K562 (cell line): ENCODE measurements around the gene MINDY3.

ENCODE experiments used
- CTCF ChIP-seq, 3 experiments: IDR thresholded peaks in 2 of 3; conservative IDR thresholded peaks in 1 of 3; 2 replicates each; pipeline ENCODE4 v1.5.1; 2011 to 2012; ENCODE audit warnings: low read length in 3 of 3, mild to moderate bottlenecking in 3 of 3, control low read depth in 2 of 3, improper control_type of control experiment in 1 of 3, inconsistent platforms in 1 of 3, low read depth in 1 of 3, mixed read lengths in 1 of 3, moderate library complexity in 1 of 3; ENCODE audit not compliant: insufficient read depth in 2 of 3
- EZH2 ChIP-seq: IDR thresholded peaks from 2 replicates; pipeline ENCODE4 v1.6.1; 2012; ENCODE audit warnings: low read depth, mild to moderate bottlenecking, inconsistent platforms, low read length, borderline replicate concordance
- FOS ChIP-seq: IDR thresholded peaks from 3 replicates; pipeline ENCODE4 v1.6.1; 2011; ENCODE audit not compliant: insufficient read length; ENCODE audit errors: extremely low read depth
- HDAC6 ChIP-seq: IDR thresholded peaks from 2 replicates; pipeline ENCODE4 v1.6.1; 2012; ENCODE audit warnings: low read depth, mild to moderate bottlenecking, control low read depth, inconsistent platforms, low read length, moderate library complexity
- NFRKB ChIP-seq: fragments of 450-650 bp; IDR thresholded peaks from 2 replicates; pipeline ENCODE4 v1.6.1; 2016; ENCODE audit warnings: low read depth
- RFX5 ChIP-seq: IDR thresholded peaks from 2 replicates; pipeline ENCODE4 v1.6.1; 2011; ENCODE audit warnings: low read depth, mild to moderate bottlenecking, improper control_type of control experiment, low read length
- TBP ChIP-seq: optimal IDR thresholded peaks from 2 replicates; pipeline ENCODE3; 2011; ENCODE audit warnings: low read depth, low read length, improper control_type of control experiment
- ZBED1 ChIP-seq: IDR thresholded peaks from 2 replicates; pipeline ENCODE4 v1.6.1; 2014
- ZNF584 ChIP-seq: fragments of 200-800 bp; sonication (Bioruptor generic); IDR thresholded peaks from 2 replicates; pipeline ENCODE4 v1.6.1; 2016; ENCODE audit warnings: low read depth, mild to moderate bottlenecking, missing genetic modification characterization, missing compliant biosample characterization

GRCh38 chr10:15877836-15878576, 17.7 kb upstream of the MINDY3 start:
- TF ChIP-seq CTCF (IDR thresholded peaks at IDR 0.05 in 2 of 3, conservative IDR thresholded peaks at IDR 0.05 in 1 of 3; ENCODE audit: insufficient read depth in 2 of 3, low read depth in 1 of 3, low read length in 3 of 3): no peak
- no peak for TF ChIP-seq TBP
- TF ChIP-seq ZBED1: no peak
- no peak for TF ChIP-seq RFX5
- TF ChIP-seq NFRKB: no peak
- TF ChIP-seq EZH2: no peak
- TF ChIP-seq ZNF584 (CRISPR knock-in tag): no peak
- TF ChIP-seq HDAC6: no peak
- TF ChIP-seq FOS: no peak
